HG02623 (cell line): Measurements from ENCODE around the gene ARL6IP4.
"Not testable (repeated sequence)": the region's sequence is repeated elsewhere in the genome, so short reads cannot be mapped to it uniquely, and the experiment has no call there.

ENCODE experiments used
- ATAC-seq: cut with Tn5 transposase; IDR thresholded peaks from one replicate; pipeline ENCODE4 v1.9.1; 2021; ENCODE audit warnings: moderate library complexity; ENCODE audit not compliant: unreplicated experiment

Gene ARL6IP4

DNA sequence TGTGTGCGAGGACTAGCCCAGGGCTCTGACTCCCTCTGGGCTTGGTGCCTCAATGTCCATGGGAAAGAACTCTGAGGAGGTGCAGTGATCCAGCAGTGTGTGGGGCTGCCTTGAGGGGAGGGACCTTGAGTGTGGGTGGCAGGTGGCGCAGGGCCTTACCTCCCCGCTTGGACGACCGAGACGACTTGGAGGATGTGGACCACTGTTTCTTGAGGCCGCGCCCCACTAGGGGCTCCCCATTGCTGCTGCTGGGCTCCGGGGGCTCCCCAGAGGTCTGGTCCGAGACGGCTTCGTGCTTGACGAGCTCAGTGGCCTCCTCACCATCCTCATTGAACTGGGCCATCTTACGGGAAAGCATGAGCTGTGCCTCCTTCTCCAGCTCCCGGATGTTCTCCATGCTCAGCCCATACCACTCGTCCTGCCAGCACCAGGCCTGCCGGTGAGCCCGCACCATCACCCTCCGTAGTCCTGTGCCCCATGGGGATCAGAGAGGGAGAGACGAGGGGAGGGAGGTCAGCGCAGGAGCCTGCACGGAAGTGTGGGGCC is 24.7 kb downstream of the ARL6IP4 start:
- no peak for ATAC-seq

DNA sequence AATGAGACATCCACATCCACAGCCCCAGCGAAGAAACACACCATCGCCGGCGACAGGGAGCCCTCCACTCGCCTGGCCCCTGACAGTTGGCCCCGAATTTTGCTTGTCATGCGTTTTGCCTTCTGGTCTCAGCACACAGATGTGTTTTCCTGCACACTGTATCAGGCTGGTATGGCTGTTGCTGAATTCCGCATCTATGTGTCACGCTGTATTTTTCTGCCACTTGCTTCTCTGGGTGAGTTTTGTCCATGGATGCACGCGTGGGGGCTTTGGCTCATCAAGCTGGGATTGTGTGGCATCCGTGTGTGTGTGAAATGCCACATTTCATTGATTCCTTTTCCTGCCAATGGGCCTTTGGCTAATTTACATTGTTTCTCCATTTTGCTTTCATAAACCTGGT is 26.5 kb downstream of the ARL6IP4 start:
- ATAC-seq: no peak

DNA sequence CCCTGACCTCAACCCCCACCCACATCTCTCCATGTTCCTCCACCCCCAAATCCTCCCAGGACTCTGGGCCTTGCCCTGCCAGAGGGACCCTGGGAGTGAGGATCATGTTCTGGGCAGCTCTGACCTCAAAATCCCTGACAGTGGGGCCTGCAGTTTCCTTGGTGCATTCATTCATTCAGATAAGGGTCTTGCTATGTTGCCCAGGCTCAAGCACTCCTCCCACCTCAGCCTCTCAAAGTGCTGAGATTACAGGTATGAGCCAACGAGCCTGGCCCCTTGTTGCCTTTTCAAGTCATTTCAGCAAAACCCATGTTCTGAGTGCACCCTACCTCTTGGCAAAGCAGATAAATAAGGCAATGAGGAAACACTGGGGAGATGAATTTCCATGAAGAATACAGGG is 29.6 kb downstream of the ARL6IP4 start:
- ATAC-seq: no peak

DNA sequence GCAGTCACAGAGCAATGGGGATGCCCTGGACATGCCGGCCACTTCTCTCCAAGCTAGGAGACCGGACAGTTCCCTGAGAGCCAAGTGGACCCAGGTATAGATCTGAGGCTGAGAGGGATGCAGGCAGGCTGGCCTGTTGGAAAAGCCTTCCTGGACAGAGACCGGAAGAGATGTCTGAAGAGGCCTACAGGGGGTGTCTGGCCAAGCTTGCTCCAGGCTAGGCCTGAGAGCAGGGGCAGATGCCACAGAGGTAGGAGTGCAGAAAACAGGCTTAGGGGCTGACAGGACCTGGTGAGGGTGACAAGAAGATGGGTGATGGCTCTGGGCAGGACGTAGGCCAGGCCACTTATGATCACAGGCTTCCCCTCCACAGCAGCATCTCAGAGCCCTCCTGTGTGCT is 30.2 kb downstream of the ARL6IP4 start:
- ATAC-seq: no peak

DNA sequence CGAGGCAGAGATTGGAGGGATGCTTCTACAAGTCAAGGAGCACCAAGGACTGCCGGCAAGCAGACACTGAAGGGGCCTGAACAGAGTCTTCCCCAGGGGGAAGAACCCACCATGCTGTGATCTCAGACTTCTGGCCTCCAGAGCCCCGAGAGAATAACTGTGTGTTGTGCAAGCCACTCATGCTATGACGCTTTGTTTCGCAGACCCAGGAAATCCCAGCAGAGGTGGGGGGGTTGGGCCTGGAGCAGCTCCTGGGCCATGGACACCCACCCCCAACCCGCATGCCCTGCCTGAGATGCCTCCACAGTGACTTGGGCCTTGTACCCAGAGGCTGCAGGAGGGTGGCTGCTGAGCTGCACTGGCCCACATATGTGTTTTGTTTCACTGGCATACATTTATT is 31.2 kb downstream of the ARL6IP4 start:
- no peak for ATAC-seq

DNA sequence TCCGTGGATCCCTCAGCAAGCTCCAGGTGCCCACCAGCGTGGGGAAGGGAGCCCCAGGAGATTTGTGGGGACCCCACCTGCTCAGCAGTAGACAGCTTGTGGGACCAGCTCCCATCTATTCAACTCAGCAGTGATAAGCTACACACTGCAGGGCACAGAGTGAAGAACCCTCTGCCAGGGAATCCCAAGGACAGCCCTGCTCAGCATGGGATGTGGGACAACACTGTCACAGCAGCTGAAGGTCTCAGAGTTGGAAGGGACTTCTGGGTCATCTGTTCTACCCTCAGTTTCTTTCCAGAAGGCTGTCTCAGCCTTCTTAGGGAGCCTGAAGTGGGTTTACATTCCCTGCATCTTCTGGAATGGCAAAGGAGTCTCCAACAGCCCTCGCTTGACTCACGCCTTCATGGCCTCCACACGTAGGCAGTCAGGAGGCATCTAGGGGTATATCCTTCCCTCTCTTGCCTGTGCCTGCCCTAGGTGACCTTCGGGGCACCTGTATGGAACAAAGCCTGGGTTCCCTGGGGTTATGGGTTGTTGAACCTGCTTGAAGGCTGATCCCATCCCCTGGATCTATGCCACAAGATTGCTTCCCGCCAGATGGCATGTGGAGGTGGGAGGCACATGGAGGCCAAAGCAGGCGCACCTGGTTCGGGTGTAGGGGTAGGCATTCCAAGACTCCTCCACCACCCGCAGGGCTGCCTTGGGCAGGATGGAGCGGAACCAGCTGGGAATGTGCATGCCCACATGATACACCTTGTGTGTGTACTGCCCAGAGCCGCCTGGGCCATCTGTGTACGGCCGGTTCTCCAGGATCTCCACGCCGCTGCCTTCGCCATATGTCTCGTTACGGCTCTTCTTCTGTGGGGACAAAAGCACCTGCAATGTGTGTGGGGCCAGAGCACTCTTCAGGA is 33.0 kb downstream of the ARL6IP4 start:
- no peak for ATAC-seq

DNA sequence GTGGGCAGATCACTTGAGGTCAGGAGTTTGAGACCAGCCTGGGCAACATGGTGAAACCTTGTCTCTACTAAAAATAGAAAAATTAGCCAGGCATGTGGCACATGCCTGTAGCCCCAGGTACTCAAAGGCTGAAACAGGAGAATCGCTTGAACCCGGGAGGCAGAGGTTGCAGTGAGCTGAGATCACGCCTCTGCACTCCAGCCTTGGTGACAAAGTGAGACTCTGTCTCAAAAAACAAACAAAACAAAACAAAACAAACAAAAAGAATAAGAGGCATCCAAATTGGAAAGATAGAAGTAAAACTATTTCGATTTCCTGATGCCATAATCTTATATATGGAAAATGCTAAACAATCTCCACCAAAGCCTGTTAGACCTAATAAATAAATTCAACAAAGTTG is 34.0 kb downstream of the ARL6IP4 start:
- ATAC-seq: not testable (repeated sequence)

DNA sequence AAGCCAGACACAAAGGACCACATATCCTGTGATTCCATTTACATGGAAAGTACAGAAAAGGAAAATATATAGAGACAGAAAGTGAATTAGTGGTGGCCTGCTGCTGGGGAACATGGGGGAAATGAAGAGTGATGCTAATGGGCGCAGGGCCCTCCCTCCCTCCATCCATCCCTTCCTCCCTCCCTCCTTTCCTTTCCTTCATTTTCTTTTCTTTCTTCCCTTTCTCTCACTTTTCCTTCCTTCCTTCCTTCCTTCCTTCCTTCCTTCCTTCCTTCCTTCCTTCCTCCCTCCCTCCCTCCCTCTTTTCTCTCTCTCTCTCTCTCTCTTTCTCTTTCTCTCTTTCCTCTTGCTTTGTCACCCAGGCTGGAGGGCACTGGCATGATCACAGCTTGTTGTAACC is 37.3 kb downstream of the ARL6IP4 start:
- no peak for ATAC-seq

DNA sequence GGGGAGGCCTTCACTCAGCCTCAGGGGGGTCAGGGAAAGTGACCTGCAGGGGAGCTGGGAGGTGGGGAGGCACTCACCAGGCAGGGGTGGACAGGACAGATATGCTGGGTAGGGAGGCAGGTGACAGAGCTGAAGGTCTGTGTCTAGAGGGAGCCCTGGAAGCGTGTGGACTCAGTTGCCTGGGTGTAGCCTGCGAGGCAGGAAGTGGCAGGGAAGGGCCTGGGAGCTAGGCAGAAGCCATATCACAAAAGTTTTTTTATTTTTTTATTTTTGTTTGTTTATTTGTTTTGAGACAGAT is 39.3 kb downstream of the ARL6IP4 start:
- ATAC-seq: no peak

DNA sequence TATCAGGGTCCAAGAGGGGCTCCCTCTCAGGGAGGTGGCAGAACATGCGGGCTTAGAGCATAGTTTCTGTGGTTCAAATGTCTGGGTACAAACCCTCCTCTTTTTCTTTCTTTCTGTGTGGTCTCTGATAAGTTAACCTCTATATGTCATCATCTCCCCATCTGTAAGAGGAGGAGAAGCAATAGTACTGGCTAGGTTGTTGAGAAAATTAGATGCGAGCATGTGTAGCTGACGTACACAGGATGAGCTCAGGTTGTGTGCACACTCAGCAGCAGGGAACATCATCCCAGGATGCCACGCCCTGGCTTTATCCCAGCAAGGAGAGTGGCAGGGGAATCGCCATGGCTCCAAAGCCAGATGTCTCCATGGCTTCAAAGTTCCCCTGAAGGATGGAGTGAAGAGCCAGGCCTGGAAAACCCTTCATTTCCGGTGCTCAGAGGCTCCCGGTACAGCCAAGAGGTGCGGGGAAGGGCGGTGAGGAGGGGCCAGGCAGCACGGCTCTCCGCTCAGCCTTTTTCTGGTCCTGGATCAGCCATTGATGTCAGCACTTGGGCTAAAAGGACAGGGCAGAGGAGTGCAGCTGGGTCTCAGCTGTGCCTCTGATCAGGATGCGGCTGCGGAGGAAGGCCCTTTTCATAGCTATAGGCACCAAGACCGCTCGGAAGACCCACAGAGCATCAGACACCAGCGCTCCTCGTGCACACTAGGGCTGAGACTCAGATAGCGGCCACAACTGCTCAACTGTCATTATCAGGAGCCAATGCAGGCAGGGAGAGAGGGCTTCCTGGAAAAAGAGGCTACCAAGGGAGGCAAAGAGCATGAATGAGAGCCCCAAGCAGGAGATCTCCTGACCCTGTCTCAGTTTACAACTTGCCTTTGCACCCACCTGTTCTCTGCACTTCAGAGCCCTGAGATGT is 41.5 kb downstream of the ARL6IP4 start:
- ATAC-seq: no peak

DNA sequence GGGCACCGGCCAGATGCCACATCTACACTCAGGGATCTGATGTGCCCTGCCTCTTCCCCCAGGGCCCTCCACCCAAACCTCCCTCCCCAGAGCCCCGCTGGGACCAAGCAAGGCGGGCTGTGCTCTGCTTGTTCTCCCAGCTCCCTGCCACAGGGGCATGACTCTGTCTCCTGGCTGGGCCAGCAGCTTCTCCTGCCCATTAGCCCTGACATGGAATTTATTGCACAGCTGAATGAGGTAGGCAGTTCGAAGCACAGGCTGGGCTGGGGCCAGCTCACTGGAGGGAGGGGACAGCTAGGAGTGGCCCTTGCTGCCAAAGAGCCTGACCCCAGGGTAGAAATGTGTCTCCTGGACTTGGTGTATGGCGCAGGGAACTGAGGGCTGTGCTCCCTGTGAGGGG is 42.4 kb downstream of the ARL6IP4 start:
- no peak for ATAC-seq

DNA sequence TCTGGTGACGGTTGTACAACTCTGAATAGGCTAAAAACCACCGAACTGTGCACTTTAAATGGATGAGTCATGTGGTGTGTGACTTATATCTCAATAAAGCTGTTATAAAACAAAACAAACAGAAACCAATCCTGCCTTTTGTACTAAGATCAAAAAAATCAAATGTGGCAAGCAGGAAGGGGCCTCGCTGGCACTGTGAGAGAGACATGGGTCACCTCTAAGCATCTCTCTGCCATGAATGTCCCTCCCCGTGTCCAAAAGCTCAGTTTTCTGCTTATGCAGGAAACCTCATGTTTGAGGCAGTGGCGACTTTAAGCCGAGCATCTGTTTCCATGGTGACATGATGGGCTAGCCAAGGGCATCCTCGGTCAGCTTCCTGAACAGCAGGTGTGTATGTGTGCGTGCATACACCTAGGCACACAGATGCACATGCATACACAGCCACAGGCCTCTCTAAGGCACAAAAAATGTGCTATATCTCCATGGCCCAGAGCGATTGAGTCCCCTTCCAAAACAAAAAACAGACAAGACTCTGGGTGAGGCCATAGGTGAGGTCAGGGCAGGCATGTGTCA is 44.4 kb downstream of the ARL6IP4 start:
- no peak for ATAC-seq

DNA sequence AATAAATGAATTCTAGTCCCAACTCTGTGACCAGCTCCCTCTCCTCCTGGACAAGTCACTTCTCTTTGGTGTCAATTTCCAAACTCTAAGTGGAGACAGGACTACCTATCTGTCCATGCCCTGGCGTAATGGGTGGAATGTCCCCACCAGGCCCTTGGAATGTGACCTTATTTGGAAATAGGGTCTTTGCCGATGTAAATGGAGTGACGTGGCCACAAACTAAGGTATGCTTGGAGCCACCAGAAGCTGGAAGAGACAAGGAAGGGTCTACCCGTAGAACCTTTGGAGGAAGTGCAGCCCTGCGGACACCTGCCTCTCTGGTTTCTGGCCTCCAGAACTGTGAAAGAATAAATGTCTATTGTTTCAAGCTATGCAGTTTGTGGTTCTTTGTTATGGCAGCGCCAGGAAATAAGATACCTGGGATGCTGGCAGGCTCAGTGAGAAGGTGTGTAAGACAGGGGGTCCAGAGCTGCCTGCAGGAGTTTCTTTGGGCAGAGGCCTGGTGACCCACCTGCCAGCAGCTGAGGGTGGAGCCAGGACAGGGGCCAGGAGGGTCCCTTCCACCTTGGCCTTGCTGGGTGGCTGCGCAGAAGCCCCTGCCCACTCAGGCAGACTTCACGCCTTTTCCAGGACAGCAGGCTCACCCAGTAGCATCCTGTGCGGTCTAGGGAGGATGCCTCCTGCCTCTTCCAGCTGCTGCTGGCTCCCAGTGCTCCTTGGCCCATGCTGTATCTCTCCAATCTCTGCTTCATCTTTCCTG is 45.8 kb downstream of the ARL6IP4 start:
- ATAC-seq: no peak

DNA sequence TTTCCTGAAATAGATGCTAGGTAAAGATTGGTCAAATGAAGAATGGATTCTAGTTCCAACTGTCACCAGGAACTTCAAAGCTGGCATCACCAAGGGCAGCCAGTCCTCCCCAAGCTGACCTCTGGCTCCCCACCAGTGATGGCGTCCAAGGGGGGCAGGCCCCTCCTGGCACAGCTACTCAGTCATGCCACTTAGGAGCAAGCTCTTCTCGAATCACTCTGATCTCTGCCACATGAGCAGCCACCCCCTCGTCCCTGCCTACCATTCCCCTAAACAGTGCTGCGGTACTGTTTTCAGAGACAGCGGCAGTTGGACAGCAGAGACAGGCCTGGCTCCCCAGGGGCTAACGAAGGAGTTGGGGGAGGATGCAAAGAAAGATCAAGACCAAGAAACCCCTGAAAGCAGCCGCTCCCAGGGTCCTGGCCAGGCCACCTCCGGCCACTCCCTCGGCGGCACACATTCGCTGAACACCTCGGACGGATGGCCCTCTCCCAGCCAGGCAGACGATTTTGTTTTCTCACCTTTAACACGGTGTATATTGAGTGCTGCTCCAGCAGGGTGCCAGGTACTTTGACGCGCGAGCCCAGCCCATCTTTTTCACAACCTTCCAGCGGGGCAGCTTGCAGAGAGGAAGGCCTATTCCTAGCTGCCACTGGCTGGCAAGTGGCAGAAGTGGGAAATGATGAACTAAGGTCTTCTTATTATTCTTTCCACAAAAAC is 47.4 kb downstream of the ARL6IP4 start:
- no peak for ATAC-seq

DNA sequence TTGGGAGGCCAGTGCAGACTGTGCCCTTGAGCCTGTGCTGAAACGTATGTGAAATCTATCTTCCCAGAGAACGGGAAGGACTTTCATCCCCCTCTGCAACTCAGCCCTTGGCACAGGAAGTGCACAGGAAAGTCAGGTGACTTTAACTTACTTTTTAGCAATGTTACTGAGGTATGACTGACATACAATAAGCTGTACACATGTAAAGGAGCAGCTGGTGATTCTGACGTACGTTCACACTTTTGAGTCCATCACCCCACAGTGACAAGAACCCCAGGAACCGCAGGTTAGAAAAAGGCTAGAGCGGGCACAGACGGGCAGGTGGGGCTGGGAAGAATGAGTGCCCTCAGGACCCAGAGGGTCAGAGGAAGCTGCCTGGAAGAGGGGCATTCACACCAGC is 48.0 kb downstream of the ARL6IP4 start:
- no peak for ATAC-seq

DNA sequence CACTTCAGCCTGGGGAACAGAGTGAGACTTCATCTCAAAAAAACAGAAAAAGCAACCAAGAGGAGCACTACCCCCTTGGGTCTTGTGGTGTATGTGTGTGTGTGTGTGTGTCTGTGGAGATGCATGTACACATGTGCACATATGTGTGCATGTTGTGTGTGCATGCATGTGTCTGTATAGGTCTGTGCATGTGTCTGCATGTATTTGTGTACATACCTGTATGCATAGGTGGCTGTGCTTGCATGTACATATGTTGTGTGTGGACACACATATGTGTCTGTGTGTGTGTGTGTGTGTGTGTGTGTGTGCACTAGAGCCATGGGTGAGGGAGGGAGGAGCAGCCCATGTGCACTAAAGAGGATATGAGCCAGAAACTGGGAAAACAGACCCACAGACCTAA is 49.1 kb downstream of the ARL6IP4 start:
- ATAC-seq: no peak

DNA sequence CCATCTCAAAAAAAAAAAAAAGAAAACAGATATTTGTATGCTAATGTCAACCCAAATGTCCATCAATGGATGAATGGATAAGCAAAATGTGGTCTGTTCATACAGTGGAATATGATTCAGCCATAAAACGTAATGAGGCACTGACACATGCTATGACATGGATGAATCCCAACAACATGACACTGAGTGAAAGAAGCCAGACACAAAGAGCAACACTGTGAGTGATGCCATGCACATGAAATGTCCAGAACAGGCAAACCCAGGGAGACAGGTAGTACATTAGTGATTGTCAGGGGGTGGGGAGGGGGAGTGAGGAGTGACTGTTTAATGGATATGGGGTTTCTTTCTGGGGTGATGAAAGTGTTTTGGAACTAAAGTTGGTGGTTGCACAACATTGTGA is 50.2 kb downstream of the ARL6IP4 start:
- ATAC-seq: no peak

DNA sequence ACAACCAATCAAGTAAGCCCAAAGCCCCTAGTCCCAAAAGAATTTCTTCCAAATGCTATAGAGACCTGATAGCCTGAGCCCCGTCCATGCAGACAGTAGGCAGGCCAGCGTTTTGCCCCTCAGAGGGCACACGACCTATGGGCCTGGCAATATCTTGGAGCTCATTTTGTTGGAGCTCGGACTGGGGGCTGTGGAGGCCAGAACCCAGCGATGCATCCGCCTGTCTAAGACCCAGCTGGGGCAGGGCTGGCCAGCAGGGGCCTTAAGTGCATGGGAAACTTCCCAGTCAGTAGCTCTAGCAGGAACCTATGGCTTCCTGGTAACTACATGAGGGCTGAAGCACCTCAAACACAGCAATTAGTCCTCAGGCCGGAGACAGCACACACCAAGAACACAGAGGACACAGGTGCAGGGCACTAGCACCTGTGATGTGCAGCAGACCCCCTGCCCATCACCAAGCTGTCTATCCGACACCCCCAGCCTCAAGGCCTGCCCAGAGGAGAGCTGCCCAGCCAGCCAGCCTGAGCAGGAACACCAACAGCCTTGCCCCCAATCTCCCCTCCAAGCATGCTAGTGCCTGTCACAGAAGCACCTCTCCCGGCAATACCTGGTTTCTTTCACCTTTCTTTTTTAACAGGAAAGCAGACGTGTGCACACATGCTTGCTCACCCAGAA is 50.8 kb downstream of the ARL6IP4 start:
- ATAC-seq: no peak
